HG03045 (cell line): ENCODE data around the gene NSG1.
"Not testable (repeated sequence)": the region's sequence is repeated elsewhere in the genome, so short reads cannot be mapped to it uniquely, and the experiment has no call there.

Experiments
- ATAC-seq: cut with Tn5 transposase; IDR thresholded peaks from one replicate; pipeline ENCODE4 v1.9.1; 2021; ENCODE audit warnings: mild to moderate bottlenecking, moderate library complexity; ENCODE audit not compliant: unreplicated experiment

The NSG1 gene

GRCh38 chr4:4461850-4462249 lies 74.9 kb downstream of the NSG1 start:
- no peak for ATAC-seq

GRCh38 chr4:4462970-4463369 lies 76.1 kb downstream of the NSG1 start:
- ATAC-seq = no peak

- not testable (repeated sequence) for ATAC-seq
These were observed 78.3 kb downstream of the NSG1 start for GRCh38 chr4:4465238-4465637.
